ACHN (cell line): ENCODE measurements around the gene RAB39A.

ENCODE experiments used
- DNase-seq: peaks from one replicate; pipeline ENCODE4 v3.0.0-alpha.2; 2015
- in situ Hi-C: cut with HindIII; loops from 2 replicates; pipeline ENCODE4 v1.10.0; 2017; ENCODE audit warnings: low sequenced_read_pairs, low pct_ligation_motif_present, low pct_unique_long_range_greater_than_20kb

Gene RAB39A

GRCh38 chr11:108009497-108010370, 81.5 kb downstream of the RAB39A start:
- in situ Hi-C loops, result no loop called here
- DNase-seq, result peak; percentile 30

- in situ Hi-C loops, result no loop called here
- DNase-seq, result no peak
Observed at GRCh38 chr11:108012139-108012725, 84.0 kb downstream of the RAB39A start.
